CD4-positive, alpha-beta T cell treated with Interleukin-21 for 1 hour (primary cell): Measurements from ENCODE around the gene OGFOD2.

ENCODE experiments used
- DNase-seq: peaks from one replicate; pipeline ENCODE4 v3.0.0-alpha.2; 2020

OGFOD2 gene

DNA sequence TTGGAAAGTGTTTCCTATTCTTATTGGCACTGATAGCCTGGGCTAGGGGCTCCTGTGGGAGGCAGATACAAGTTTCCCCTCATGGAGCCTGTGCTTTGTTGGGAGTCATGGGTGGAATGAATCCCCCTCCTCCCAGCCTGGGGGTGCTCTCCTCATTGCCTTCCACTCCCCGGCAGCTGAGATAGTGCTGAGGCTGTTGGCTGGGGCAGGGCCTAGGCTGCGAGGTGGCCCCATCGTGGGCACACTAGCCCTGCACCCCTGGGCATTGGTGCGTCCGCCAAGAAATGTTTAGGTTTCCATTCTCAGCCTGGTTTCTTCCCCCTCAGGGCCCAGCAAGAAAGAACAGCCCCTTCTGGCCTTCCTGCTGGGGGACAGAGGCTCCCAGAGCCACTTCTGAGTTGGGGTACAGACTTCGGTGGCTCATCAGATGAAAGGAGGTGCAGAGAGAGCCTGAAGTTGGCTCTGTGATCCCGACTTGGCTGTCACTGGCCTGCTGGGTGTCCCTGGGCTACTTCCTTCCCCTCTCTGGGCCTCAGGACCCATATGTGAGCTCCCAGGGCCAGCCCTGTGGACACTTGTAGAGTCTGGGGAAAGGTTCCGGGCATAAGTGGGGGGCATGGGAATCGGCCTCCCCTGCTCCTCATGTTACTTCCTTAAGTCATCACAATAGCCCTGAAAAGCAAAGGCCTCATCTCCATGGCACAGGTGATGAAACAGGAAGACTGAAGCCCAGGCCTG is 2.8 kb downstream of the OGFOD2 start:
- no peak for DNase-seq

DNA sequence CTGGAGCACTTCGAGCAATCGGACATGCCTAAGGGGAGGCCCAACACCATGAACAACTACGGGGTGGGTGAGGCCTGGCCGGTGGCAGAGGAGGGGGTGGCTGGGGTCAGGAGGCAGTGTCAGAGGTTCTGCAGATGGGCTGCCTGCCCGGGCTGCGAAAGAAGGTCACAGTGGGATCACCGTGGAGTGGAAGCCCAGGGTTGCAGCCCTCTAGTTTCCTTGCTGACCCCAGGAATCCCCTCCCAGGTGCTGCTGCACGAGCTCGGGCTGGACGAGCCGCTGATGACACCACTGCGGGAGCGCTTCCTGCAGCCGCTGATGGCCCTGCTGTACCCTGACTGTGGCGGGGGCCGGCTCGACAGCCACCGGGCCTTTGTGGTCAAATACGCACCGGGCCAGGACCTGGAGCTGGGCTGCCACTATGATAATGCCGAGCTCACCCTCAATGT is 3.5 kb downstream of the OGFOD2 start:
- DNase-seq, result no peak

DNA sequence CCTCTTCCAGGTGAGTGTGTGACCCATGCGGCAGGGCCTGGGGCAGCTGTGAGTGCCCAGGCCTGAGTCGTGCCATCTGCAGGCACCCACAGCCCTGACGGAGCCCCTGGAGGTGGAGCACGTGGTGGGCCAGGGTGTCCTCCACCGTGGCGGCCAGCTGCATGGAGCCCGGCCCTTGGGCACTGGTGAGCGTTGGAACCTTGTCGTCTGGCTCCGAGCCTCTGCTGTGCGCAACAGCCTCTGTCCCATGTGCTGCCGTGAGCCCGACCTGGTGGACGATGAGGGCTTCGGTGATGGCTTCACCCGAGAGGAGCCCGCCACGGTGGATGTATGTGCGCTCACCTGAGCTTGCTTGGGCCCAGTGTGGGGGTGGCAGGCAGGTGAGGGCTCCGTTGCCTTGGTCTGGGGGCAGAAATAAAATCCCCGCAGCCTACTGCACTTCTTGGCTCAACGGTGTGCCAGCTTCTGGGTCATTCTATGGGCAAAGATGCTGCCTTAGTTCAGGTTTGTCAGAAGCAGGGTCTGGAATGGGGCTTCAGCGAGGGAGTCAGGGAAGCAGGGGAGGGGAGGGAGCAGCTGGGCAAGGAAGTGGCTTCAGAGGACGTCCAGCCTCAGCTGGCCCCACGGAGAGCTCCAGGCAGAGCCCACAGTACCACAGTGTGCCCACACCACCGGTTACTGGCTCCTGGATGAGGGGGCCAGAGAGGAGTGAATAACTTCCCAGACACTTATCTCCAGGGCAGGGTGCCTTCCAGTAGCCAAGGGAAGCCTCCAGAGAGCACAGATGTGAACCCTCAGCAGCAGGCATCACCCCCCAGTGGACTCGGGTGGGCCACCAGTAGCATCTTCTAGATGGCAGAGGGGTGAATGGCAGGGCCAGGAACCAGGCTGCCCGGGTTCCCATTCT is 4.2 kb downstream of the OGFOD2 start:
- DNase-seq, result no peak

DNA sequence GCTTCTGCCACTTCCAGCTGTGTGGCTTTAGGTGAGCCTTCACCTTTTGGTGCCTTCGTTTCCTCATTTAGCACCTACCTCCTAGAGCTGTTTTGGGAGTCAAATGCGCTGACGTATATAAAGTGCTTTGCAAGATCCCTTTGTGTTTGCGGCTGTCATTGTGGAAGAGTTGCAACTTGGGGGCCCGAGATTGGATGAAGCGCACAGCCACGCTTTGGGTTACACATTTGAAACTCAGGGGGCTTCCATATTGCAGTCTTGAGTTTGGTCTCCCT is 4.8 kb downstream of the OGFOD2 start:
- DNase-seq, result no peak

DNA sequence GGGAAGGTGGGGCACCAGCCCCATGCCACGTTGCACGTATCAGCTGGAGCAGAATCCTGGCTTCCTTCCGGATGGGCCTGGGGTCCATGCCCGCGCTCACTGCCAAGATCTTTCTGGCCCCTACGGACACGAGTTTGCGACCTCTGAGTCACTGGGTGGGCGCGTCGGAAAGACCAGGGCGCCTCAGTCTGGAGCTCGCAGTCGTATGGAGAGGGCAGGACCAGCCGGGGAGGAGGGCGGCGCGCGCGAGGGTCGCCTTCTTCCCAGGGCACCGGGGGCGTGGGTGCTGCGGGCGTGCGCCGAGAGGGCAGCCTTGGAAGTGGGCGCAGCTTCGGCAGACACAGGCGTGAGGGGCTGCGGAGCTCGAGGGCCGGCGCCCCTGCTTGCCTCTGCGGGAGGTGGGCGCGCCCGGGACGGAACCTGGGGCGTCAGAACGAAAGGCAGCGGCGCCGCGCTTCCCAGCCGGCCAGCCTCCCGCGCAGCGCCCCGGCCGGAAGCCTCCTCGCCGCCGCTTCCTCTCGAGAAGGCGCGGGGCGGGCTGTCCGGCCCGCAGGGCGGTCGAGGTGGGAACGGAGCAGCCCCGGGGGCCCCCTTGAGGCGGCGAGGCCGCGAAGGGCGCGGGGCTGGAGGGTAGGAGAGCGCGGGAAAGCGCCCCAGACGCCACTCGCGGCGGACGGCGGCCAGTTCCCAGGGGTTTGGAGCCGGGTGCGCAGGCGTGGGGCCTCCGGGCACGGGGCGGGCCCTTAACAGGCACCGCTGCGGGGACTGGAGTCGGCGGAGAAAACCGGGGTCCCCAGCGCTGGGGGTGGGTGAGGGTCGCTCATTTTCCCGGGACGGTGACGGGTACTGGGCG is 5.4 kb downstream of the OGFOD2 start, which contains the start of gene ARL6IP4:
Gene ARL6IP4 (plus strand): TSS at position 499 of the 853 bp plus-strand sequence. CDS start 459 bp downstream, outside the sequence.
- peak; percentile 67 for DNase-seq

DNA sequence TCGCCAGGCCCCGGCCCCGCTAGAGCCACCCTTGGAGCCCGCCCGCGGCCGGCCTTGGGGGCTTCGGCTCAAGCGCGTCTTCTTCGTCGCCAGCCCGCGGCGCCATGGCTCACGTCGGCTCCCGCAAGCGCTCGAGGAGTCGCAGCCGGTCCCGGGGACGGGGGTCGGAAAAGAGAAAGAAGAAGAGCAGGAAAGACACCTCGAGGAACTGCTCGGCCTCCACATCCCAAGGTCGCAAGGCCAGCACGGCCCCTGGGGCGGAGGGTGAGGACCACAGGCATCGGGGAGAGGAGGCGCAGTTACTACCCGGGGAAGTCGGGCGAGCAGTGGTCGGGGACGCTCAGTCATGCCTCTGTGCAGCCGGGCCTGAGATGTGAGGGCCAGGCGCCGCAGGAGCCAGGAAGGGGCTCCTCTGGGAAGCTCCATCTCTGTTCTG is 6.0 kb downstream of the OGFOD2 start:
- no peak for DNase-seq

DNA sequence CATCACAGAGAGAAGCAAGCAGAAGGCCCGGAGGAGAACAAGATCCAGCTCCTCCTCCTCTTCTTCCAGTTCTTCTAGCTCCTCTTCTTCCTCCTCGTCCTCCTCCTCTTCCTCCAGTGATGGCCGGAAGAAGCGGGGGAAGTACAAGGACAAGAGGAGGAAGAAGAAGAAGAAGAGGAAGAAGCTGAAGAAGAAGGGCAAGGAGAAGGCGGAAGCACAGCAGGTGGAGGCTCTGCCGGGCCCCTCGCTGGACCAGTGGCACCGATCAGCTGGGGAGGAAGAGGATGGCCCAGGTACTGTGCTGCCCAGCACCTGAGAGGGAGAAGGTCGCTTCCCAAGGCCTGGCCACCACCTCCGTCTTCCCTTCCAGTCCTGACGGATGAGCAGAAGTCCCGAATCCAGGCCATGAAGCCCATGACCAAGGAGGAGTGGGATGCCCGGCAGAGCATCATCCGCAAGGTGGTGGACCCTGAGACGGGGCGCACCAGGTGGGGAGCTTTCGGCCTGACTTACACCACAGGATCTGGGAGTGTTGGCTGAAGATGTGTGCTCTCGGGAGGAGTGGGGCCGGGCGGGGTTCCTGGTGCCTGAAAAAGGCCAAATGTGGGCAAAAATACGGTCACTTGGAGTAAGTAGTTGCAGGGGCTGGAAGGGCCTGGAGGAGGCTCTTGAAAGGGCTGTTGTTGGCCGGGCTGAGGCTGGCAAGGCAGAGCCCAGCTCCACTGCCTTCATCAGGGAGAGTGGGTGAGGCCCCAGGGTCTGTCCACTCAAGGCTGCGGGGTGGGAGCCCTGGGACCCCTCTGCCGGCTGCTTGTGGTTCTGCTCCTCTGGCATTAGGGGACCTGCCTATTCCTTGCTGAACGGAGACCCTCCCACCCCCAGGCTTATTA is 6.8 kb downstream of the OGFOD2 start:
- DNase-seq, result no peak

DNA sequence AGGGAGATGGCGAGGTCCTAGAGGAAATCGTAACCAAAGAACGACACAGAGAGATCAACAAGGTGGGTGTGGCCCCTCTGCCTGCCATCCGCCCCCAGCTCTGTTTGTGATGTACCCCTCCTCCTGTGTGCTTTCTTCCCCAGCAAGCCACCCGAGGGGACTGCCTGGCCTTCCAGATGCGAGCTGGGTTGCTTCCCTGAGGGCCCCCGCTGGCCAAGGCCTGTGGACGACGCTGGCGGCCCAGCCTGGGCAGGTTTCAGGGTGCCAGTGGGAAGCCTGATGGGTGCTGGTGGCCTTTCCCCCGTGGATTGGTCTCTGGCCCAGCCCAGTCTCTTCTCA is 7.4 kb downstream of the OGFOD2 start:
- DNase-seq, result no peak

DNA sequence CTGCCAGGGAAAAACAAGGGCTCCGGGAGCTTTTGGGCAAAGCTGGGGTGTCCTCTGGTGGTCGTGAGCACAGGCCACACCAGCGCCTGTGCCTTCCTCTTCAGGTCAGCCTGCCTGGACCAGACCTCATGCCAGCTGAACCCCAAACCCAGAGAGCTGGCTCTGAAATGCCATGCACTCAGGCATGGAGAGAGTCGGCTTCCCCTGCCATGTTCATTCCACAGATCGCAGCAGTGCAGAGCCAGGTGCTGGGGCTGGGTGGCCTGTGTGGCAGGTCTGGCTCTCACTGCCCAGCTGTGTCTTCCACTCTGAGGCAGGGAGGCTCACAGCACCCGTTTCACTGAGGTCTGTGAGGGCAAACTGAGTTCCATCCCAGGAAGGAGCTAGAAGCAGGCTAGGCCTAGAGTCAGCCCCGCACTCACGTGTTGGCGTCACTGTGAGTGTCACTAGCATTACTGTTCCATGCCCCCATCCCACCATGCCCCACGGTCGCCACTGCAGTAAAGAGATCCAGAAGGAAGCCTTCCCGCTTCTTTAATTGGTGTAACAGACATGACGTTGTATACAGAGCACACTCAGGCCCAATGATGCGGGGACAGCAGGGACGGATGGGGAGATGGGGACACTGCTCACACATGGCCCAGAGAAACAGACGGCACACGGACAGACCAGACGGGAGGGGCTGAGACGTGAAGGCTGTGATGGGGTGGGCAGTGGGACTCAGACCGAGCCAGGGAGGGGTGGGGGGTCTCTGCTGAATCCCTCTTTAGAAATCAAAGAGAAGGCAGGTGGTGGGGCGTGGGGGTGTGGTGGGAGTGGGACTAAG is 8.1 kb downstream of the OGFOD2 start:
- no peak for DNase-seq

DNA sequence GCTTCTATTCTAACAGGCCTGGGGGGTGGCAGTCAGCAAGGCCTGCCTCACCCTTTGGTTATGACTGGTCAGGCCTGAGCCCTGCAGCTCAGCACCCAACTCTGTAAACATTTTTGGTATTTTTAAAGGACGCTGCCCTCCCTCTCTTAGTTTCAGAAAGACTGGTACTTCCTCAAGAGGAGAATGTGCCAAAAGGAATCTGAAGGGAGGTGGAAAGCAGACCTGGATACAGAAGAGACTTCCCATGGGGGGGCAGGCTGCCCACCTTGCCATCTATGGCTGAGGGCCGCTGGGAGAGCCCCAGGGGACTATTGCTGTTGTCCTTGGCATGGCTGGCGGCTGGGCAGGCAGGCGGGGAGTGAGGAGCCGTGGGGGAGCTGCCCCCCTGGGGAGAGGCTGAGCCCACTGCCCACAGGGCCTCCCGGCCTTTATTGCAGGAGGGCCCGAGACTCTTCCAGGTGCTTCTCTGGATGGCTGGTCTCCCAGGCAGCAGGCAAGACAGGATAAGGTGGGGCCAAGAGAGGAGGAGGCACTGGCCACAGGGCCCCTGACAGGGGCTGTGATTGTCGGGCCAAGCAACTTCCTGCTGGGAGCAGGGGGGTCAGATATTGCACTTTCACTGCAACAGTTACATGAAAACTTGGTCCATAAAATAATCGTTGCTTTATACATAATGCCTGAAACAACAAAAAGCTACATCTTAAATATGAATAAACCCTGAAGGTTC is 8.9 kb downstream of the OGFOD2 start:
- DNase-seq, result no peak

DNA sequence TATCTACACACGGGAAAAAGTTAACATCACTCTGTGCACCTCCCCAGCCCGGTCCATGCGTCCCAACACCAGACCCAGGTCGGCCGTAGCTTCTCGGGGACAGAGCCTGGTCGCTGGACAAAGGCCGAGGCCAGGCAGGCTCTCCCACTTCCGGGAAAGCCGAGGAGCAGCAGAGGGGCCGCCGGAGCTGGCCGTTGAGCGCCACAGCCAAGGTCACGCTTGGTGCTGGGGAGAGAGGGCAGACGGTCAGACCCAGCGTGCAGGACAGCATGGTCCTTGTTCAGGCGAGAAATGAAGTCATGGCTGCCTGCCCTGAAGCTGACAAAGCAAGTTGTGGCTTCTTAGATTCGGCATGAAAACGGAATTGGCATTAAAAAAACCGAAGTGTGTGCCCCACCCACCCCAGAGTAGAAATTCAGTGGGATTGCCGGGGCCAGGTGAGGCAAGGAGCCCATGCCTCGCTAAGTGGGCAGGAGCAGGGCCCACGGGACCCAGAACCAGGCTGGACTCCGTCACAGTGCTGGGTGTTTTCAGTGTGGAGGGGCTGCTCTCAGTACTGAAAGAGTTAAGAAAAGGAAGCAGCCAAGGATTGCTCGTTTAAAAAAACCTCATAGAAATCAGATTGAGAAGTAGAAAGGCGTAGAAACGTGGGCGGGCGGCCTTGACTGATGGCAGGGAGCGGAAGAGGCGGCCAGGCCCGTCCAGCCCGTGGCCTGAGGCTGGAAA is 9.7 kb downstream of the OGFOD2 start:
- DNase-seq, result no peak

DNA sequence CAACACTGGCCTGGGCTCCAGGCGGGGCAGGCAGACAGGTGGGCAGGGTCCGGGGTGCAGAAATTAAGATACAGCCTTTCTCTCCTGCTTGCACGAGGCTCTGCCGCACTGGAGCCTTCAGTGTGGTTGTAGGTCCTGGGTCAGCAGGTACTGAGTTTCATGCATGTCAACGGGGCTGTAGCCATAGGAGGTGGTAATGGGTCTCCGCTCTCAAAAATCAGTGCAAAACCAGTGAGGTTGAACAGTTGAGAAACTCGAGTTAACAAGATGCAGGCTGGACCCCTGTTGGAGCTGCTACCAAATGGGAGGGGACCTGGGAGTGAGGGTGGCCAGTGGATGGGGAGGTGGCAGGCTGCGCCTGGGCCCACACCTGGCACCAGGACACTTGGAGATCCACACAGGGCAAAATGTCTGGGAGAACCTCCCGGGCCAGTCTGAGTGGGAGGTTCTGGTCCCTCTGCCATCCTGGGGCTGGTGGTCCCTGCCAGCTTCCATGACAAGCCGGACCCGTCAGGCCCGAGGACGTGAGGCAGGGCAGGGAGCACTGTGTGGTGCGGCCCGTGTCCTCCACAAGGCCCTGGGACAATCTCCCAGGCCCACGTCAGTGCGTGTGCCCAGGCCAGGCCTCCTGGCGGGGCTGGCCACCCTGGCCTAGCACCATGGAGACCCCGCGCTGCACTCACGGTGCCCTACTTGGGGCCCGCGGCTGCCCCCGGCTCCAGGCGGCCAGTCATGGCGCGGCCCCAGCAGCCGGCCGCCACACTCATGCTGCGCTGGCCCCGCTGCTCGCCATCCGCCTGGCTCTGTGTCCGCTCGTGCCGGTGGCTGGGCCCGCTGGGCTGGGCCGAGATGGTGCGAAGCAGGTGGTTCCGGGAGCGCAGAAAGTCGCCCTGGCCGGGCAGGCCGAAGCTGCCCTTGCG is 10.6 kb downstream of the OGFOD2 start:
- DNase-seq, result no peak

DNA sequence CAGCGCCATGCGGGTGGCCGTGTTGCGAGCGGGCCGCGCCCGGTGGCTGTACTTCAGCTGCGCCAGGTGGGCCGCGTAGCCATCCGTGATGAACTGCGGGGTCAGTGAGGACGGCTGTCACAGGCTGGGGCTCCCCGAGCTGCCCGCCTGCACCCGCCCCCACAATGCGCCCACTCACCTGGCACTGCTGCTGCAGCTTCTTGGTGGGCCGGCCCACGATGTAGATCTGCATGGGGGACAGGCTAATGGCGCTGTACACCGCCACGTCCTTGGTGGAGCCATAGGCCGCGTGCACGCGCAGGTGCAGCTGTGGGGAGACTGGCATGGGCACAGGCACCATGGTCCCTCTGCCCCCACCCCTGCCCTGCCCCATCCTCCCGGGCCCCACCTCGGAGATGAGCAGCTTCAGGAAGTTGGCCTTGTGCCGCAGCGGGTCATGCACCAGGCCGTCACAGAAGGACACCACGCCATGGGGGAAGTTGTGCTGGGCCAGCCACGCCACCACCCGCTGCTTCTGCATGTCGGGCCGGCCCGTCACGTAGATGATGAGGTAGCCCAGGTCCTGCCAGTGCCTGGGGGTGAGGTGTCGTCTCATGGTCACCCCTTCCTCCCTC is 11.3 kb downstream of the OGFOD2 start:
- DNase-seq, result no peak

DNA sequence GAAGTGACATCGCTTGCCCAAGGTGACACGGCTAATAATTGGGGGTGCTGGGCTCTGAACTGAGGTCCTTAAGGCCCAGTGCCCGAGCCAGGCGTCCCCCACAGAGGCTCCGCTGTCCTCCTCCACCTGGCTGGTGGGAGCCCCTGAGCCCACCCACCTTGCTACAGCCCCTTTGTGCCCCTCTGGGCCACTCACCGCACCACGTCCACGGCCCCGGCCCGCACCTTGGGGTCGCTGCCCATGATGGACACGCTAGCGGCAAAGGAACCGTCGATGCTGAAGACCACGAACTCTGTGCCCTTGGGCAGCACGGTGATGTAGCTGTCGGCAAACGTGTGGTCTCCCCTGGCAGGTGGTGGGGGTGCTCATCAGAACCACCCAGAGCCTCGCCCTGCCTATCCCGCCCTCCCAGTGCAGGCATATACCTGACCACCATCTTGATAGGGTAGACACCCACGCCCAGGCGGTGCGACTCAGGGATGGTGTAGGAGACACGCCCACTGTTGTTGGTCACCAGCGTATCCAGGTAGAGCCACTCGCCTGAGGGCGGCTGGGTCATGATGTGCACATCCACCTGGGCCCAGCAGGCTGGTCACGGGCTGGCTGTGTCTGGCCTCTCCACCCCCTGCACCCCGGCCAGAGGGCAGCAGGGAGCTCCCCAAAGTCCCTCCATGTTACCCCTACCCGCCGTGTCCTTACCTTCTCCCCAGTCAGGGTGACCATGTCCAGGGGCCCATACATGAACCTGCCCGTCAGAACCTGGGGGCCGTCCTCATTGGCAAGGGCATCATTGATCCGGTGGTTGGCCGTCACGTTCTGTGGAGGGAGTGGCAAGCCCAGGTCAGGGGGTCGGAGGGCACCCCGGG is 12.3 kb downstream of the OGFOD2 start:
- no peak for DNase-seq

DNA sequence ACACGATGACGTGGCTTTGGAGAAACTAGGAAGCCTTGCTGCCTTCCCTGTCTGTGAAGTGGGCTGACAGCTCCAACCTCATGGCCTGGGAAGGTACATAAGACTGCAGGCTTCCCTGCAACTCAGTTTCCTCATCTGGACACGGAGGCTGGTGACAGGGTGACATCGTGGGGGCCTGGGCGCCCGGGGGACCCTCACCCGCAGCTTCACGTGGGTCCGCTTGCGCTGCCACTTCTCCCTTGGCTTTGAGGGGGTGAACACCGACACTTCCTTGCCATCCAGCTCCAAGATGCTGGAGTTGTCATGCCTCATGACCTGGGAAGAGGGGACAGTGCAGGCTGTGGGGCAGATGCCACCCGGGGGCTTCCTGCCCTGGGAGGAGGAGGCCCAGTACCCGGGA is 13.0 kb downstream of the OGFOD2 start:
- no peak for DNase-seq

DNA sequence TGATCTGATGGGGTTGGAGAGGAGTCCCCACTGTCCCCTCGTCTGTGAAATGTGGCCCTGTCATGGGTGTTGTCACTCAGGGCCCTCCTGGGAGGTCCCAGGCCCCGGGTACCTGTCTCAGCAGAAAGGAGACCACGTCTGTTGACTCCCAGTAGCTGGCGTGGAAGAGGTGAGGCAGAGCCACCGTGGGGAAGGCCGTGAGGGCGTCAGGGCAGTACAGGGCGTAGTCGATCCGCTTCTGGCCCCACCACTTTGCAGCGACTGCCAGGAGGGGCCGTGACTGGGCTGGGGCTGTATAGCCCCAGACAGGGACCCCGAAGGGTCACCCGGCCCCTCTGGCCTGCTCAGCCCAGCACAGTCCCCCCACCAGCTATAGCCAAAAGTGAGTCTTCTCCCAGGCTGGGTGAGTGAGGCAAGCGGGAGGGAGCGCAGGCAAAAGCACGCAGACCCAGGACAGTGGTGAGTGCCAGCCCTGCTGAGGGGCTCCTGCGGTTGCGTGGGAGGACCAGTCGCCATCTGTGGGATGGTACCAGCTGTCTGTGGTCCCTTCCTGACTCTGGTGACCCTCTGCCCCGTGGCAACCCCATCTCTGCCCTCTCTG is 13.7 kb downstream of the OGFOD2 start:
- DNase-seq, result no peak
